Stimulated activated CD8-positive, alpha-beta memory T cell treated with anti-CD3 and anti-CD28 coated beads, Interleukin-7, amount 100 ng/mL, for 48 hours (primary cell): ENCODE results near the gene TRIO.

Experiments used
- DNase-seq, 2 donors: peaks; one replicate each; pipeline ENCODE4 v3.0.0-alpha.2; 2020; ENCODE audit warnings: low read depth in 1 of 2; ENCODE audit errors: extremely low read depth in 1 of 2

Gene TRIO

DNA sequence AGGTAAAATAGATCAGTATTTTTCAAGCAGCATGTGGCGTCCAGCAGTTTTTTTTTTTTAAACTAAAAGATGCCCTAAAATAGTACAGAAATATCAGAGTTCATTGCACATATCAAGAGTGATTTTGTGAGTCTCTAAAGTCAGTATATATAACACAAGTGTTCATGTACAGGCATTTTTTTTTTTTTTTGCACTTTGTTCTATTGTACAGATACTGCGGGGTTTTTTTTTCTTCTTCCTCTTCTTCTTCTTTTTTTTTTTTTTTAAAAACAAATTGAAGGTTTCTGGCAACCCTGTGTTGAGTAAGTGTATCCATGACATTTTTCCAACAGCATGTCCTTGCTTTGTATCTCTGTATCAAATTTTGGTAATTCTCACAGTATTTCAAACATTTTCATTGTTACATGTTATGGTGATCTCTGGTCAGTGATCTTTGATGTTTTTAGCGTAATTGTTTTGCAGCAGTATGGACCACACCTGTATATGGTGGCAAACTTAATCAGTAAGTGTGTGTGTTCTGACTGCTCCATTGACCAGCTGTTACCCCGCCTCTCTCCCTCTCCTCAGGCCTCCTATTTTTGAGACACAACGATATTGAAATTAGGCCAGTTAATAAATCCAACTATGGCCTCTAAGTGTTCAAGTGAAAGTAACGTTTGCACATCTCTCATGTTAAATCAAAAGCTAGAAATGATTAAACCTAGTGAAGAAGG lies 76.8 kb downstream of the TRIO start:
- no peak for DNase-seq

DNA sequence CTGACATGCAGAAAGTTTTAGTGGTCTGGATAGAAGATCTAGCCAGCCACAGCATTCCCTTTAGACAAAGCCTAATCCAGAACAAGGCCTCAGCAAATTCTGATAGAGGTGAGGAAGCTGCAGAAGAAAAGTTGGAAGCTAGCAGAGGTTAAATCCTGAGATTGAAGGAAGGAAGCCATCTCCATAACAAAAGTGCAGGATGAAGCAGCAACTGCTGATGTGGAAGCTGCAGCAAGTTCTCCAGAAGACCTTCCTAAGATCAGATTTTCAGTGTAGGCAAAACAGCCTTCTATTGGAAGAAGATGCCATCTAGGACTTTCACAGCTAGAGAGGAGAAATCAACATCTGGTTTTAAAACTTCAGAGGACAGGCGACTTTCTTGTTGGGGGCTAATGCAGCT lies 77.5 kb downstream of the TRIO start:
- no peak for DNase-seq

DNA sequence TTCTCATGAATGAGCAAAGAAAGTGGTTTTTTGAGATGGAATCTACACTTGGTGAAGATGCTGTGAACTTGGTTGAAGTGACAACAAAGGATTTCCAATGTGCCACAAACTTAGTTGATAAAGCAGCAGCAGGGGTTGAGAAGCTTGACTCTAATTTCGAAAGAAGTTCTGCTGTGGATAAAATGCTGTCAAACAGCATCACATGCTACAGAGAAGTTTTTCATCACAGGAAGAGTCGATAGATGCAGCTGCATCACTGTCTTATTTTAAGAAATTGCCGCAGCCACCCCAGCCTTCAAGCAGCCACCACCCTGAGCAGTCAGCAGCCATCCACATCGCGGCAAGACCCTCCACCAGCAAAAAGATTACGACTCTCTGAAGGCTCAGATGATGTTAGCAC lies 78.6 kb downstream of the TRIO start:
- DNase-seq: no peak

DNA sequence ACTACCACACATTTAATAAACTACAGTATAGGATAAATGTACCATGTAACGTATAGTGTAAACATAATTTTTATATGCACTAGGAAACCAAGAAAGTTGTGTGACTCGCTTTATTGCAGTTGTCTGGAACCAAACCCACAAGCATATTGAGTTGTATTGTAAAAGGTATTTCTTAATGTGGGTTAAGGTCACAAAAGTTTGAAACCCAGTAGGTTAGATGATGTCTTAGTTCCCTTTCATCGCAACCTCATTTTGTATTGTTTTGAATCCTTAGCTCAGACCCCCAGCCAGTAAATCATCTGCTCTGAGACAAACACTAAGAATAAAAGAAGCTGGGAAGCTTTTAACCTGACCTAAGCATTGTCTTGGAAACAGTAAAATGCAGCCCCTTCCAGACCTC lies 79.1 kb downstream of the TRIO start:
- no peak for DNase-seq

DNA sequence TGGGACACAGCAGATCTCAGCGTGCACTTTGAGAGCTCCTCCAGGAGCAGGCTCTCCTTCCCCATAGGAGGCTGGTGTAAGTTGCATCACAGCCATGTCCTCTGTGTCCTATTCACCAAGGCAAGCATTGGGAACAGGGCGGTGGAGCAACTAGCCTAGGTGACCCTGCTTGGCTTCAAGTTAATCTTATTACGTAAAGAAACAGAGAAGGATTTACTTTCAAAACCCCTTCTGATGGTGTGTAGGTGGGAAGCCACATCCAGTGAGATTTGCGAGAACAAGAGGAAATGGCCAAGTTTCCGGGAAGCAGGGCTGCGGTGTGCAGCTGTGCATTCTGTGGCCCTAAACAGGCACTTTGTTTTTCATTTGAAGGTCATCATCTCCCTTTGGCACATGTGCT lies 80.2 kb downstream of the TRIO start:
- no peak for DNase-seq

DNA sequence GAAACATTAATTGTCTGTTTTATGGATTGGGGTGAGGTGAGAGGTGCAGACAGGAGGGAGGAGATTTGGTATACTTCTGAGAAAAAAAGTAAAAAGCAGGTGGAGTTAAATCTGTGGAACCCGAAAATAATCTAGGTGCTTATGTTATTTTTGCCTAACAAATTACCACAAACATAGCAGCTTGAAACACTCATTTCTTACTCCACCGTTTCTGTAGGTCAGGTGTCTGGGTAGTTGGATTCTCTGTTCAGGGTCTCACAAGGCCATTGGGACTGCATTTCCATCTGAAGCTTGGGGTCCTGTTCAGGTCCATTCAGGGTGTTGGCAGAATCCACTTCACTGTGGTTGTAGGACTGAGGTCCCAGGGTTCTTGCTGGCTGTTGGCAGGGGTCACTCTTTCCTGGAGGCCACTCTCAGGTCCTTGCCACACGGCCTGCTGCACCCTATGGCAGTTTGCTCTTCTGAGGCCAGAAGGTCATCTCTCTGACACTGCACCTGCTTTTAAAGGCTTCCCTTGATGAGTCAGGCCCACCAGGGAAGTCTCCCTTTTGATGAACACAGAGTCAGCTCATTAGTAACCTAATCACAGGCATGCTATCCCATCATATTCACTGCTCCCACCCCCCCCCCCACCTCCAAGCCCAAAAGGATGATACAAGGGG lies 82.2 kb downstream of the TRIO start:
- no peak for DNase-seq

DNA sequence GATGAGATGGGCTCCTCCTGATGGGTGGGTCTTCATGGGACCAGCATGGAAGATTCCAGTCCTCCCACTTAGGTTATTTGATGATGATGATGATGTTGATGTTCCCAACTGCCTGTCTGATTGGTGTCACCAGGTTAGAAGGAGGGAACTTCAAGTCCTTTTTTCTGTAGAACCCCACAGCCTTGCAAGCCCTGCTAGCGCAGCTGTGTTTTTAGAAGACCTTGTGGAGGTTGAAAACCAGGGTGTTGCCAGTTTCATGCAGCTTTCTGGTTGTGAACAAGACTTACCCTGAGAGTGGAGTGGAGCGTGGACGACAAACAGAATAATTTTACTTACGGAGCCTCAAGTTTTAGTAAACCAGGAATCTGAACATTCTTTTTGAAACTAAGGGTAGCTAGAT lies 83.0 kb downstream of the TRIO start:
- no peak for DNase-seq

DNA sequence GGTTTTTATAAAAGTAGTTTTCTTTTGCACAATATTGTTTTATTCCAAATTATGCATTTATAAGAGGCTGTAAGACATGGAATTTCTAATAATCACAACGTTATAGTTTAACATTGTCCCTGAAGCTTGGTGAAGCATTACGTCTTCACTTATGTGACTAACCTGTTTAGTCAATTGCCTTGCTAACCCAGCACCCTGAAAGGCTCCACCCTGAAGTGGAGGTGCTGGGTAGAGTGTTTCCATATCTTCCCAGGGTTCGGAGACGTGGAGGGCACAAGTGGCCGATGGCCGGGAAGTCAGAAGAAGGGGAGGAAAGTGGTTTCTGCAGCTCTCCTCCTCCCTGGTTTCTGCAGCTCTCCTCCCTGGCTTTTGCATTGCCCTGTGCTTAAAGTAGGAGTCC lies 83.4 kb downstream of the TRIO start:
- DNase-seq: no peak

DNA sequence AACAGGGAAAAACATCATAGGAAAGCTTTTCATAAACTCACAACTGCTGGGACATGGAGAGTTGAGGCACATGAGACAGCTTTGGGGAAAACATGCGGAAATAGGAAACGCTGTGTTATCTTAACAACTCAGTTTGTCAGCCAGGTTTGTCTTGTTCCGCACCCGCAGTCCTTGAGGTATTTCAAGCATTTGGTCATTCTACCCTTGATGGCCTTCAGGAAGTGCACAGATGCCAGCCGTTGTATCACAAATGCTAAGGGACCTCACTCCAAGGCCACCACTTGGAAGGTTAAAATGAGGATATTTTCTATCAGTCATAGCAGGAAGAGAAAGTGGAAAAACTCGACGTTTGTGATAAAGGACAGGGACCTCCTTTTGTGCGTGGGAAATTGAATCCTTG lies 83.8 kb downstream of the TRIO start:
- DNase-seq: no peak

DNA sequence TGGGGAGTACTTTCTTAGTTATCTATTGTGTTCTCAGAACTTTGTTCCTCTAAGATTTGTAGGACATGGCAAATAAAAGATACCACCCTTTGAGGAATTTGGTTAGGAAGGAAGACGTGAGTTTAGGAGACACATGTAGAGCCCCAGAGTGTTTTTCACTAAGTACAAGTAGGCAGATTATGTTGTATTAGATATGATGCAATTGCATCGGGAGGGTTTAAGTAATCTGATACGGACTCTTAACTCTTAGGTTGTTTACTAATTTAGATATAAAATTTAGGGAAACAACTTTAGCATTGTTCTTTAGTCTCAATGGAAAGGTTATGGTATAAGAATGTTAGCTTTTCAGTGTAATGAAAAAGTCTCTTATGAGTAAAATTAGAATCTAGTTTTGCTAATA lies 84.4 kb downstream of the TRIO start:
- DNase-seq: no peak

DNA sequence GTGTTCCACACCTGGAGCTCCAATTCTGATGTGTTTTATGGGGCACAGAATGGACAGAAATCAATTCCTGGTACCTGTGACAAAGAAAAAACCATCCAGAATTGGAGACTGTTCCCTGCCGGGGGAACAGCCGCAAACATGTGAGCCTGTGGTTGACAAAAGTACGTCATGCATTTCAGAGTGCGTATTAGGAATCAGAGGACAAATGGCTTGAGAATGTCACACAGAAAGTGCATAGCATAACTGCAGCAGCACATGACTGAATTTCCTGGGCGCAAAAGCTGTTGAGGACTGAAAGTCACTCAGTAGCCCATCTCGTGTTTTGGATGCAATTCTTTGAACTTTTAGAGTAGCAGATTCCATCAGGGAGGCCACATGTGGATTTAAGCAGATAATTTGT lies 85.1 kb downstream of the TRIO start:
- no peak for DNase-seq

DNA sequence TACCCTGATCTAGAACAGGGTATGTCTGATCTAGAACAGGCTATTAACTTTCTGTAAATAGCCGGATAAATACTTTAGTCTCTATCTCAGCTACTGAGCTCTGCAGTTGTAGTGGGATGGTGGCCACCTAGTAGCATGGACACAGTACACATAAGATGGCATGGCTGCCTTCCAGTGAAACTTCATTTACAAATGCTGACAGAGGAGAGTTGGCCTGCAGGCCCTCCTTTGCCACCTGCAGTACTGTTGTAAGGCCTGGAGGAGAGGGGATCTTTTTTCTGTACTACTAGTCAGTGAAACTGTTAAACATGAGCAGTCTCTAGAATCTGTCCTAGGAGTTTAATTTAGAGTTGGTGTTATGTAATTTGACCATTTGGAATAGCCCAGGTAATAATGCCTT lies 86.0 kb downstream of the TRIO start:
- DNase-seq: no peak

DNA sequence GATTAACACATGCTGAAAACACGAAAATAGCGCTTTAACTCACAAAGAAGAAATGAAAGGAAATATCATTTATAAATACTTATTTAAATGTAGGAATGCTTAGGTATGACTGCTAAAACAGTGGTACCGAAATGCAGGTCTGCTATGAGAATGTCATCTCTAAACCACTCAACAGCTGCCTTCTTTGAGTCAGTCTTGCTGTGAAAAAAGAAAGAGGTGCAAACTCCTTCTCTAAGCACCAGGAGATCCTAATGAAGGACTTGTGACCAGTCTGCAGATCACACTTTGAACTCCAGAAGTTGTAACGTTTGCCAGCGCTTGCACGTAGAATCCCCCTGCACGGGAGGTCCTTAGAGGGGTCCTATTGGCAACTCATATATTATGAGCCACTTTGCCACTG lies 86.6 kb downstream of the TRIO start:
- no peak for DNase-seq

DNA sequence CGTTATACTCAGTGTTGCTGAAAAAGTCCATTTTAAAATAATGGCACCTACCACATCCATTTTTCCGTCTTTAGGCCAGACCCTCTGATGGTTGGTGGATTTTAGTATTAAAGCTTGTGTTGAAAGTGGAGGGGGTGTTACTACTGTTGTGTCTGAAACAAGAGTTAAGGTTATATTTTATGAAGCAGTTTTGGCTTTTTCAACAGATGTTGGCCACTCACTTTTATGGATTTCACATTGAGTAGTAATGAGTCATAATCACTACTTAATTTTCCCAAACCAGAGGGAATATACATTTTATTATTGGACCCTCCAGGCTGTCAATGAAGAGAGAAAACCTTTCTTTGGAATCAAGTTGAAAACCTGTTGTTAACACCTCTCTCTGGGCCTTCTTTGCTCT lies 88.0 kb downstream of the TRIO start:
- DNase-seq: no peak

DNA sequence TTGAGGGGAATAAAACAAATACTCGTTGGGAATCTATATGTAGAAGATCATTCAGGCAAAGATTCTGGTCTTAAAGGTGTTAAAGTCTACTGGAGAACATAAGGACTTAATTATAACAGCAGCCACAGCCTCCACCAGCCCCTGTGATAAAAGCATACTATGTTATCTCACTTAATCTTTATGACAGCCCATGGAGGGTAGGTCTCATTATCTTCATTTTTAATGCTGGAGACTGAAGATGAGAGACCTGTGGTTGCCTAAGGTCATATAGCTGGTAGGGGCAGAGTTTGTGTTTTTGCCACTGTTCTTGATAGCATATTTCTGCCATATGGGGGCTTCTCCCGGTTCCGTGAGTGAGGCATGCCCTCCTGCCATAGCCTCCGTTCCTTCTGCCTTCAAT lies 88.7 kb downstream of the TRIO start:
- DNase-seq: no peak

DNA sequence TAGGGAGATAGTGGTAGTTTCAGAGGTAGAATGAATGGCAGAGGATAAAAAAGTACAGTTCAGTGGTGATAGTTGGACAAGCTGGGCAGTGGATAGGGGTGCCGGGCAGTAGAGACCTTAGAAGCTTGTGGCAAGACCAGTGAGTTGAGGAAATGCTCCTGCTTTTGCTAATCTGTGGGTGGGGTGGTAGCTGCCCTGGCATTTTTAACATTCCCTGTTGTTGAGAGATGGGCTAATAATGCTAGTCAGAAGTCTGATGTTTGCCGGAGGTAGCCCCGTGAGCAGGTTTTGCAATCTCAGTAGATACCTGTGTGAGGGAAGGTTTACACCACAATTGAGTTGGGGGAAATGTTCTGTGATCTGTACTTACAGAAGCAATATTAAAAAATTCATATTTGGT lies 91.1 kb downstream of the TRIO start:
- no peak for DNase-seq

DNA sequence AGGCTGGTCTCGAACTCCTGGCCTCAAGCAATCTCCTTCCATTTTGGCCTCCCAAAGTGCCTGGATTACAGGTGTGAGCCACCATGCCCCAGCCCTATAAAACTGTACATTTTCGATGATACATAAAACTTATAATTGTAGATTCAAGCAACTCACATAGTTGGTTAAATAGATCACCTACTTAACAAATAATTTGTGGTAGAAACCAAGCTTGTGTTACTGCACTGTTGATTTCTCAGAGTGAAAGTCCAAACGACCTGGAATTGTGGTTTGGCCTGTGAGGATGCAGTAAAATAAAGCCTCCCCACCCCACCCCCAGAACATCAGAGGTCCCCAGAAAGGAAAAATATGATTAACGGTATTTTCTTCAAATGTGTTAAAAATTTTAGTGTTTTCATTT lies 92.7 kb downstream of the TRIO start:
- no peak for DNase-seq

DNA sequence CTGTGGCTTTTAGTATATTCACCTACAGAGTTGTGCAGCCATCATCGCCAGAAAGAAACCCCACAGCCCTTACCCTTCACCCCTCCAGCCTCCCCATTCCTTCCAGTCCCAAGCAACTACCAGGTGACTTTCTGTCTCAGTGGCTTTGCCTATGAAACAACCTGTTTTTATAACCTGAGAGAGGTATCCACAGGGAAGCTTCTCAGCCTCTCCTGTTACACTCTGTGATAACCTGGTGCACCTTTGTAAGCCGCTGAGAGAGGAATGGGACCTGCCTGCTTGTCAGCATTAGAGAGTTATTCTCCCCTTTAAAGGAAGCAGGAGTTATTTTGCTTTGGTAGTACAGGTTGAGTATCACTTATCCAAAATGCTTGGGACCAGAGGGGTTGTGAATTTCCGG lies 93.6 kb downstream of the TRIO start:
- no peak for DNase-seq

DNA sequence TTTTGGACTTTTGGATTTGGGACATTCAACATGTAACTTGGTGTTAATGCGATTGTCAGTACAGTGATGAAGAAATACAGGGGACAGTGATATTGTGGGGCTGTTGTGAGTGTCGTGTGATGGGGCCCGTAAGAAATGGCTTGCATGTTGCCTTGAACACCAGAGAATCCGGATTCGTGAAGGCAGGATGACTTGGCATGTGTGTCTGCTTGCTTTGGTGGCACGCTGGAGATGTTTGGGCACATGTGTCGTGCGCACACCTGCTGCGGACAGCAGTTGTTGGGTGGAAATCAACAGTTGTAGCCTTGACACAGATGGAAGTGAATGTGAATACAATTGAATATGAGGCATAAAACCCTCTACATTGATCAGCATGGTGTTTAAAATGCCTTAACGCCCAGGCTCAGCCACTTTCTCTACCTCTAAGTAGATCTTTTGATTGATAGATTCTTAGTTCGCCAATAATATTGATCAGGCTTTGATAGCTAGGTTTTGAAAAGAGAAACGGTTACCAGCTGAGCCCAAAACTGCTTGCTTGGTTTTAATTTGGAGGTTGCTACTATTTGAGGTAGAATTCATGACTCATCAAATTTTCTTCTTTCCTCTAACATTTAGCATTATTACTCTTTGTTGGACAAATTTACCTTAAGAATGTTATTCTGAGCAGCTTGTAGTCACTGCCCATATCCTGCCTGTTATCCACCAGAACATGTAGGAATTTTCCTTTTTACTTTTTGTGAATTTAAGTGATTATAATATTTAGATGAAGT lies 94.4 kb downstream of the TRIO start:
- no peak for DNase-seq

DNA sequence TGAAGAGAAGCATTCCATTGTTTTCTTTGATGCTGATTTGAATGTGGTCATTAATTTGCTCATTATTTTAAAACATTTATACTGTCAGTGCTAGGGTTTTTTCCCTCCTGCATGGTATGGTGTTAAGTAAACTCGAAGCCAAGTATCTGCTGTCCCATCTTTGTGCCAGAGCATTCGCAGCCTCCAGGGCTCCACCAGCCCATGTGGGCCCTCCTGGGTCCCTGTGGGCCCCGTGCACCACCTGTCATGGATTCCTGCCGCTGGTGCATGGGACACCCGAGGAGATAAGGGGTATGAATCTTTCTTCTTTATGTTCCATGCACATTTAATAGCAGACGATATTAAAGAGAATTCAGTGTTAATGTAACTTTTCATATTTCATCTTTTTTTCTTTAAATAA lies 95.1 kb downstream of the TRIO start:
- DNase-seq: no peak

DNA sequence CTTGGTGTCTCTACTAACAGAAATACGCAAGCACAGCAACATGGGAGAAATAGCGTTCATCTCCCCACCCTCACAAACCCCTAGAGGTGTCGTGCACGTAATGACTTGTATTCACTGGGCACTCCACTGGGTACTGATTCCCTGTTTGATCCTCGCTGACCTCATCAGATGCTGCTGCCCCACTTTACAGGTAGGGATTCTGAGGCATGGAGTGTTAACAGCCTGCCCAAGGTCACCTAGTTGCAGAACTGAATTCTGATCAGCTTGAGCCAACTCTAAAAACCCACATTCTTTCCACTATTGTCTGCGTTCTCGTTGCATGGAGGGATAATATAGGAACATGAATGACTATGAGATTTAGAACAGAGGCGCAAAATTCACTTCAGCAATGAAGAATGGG lies 96.3 kb downstream of the TRIO start:
- DNase-seq: no peak

DNA sequence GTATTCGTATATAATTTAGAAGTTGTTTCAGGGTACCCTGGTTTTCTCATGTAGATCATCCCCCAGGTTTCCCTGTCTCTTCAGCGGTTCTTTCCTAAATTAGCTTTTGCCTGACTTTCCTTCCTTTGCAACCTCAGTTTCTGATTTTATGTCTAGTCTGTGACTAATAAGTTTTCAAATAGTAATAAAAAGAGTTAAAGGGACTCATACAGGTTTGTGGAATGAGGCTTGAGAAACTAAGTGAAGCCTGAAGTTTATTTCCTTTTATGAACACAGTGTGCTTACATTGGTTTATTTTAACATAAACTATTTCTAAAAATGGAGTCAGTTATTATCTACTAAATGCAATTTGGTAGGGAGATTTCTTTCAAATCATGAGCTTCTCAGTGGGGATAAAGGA lies 96.8 kb downstream of the TRIO start:
- no peak for DNase-seq
